GM12864 (cell line): ENCODE measurements around the gene R3HDM4.

Experiments used
- DNase-seq: peaks from one replicate; pipeline ENCODE4 v3.0.0-alpha.2; 2011; ENCODE audit warnings: low read depth
- H3K4me3 ChIP-seq: 2 replicates; pipeline ENCODE4 v1.5.1; 2011; ENCODE audit warnings: mild to moderate bottlenecking, low read depth, low read length, control low read depth
- TF ChIP-seq, protein P1 (sequence below): IDR thresholded peaks from 2 replicates; pipeline ENCODE4 v1.5.1; 2011; ENCODE audit warnings: low read depth, mild to moderate bottlenecking, moderate library complexity, low read length, control low read depth, inconsistent platforms; ENCODE audit errors: missing control alignments

R3HDM4 gene

DNA sequence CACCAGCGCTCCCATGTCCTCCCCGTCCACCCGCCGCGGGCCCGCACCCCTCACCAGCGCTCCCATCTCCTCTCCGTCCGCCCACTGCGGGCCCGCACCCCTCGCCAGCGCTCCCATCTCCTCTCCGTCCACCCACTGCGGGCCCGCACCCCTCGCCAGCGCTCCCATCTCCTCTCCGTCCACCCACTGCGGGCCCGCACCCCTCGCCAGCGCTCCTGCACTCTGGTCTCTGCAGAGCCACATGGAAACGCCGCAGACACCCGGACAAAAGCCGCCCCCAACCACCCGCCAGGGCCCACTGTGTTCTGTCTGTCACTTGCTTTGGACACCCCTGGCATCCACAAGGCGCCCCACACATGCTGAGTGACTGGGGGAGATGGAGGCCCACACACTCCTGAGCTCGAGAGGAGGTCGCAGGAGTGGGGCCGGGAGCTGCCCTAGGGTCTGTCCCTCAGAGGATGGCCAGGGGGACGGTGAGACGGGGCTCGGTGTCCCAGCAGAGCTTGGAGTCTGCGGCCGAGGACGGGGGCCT, 46.2 kb downstream of the R3HDM4 start:
- no peak overlapping the region for H3K4me3 ChIP-seq
- TF ChIP-seq, protein P1, sequence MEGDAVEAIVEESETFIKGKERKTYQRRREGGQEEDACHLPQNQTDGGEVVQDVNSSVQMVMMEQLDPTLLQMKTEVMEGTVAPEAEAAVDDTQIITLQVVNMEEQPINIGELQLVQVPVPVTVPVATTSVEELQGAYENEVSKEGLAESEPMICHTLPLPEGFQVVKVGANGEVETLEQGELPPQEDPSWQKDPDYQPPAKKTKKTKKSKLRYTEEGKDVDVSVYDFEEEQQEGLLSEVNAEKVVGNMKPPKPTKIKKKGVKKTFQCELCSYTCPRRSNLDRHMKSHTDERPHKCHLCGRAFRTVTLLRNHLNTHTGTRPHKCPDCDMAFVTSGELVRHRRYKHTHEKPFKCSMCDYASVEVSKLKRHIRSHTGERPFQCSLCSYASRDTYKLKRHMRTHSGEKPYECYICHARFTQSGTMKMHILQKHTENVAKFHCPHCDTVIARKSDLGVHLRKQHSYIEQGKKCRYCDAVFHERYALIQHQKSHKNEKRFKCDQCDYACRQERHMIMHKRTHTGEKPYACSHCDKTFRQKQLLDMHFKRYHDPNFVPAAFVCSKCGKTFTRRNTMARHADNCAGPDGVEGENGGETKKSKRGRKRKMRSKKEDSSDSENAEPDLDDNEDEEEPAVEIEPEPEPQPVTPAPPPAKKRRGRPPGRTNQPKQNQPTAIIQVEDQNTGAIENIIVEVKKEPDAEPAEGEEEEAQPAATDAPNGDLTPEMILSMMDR = no peak
- DNase-seq = no peak

GRCh38 chr19:863315-863620, 49.8 kb downstream of the R3HDM4 start:
- no peak overlapping the region for H3K4me3 ChIP-seq
- TF ChIP-seq, protein P1 = no peak
- no peak for DNase-seq

- TF ChIP-seq, protein P1 = no peak
- peak overlapping the region; percentile 11; the same call in 1 of the 2 replicates for H3K4me3 ChIP-seq
- no peak for DNase-seq
Measured at GRCh38 chr19:862581-863314, 50.3 kb downstream of the R3HDM4 start.

DNA sequence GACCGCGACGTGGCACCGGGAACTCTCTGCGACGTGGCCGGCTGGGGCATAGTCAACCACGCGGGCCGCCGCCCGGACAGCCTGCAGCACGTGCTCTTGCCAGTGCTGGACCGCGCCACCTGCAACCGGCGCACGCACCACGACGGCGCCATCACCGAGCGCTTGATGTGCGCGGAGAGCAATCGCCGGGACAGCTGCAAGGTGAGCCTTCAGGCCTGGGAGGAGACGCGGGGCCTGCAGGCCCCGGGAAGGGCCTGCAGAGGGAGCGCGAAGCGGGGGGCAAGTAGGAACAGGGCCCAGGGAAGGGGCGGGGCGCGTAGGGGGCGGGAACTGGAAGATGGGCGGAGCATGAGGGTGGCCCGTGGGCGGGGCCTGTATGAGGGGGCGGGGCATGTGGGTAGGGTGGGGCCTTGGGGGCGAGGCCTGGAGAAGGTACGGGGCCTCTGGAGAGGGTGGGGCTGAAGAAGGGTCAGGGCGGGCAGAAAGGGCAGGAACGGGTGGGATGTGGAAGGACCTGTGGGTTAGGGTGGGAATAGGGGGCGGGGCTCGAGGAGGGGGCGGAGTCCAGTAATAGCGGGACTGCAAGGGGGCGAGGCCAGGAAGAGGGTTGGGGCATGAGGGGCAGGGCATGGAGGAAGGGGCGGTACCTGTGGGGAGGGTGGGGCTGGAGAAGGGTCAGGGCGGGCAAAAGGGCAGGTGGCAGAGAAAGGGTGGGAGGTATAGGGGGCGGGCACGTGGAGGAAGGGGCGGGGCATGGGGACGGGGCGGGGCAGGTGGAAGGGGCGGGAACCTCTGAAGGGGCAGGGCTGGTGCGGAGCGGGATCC, 51.1 kb downstream of the R3HDM4 start:
- peak; percentile 49 for DNase-seq
- TF ChIP-seq, protein P1 = no peak
- no peak overlapping the region for H3K4me3 ChIP-seq

- H3K4me3 ChIP-seq = no peak overlapping the region
- DNase-seq = no peak
- TF ChIP-seq, protein P1 = no peak
Measured at GRCh38 chr19:861141-861755, 51.8 kb downstream of the R3HDM4 start.

- TF ChIP-seq, protein P1 = no peak
- no peak for DNase-seq
- no peak within 1 kb of the TSS for H3K4me3 ChIP-seq
Measured at GRCh38 chr19:858868-859843, 53.9 kb downstream of the R3HDM4 start, which contains the start of gene CFD. Gene CFD (plus strand): TSS chr19:859664. CDS start chr19:859690, 26 bp downstream.
